CD4-positive, alpha-beta T cell treated with Interleukin-17A for 1 hour (primary cell): ENCODE measurements around the gene PTGDS.

Experiments used
- DNase-seq: peaks from one replicate; pipeline ENCODE4 v3.0.0-alpha.2; 2020

The PTGDS gene

GRCh38 chr9:137011907-137012675 is 34.8 kb downstream of the PTGDS start:
- DNase-seq: no peak

GRCh38 chr9:137012694-137013570 is 35.6 kb downstream of the PTGDS start:
- no peak for DNase-seq

GRCh38 chr9:137013571-137013940 is 36.3 kb downstream of the PTGDS start:
- no peak for DNase-seq

GRCh38 chr9:137014166-137014565 is 36.9 kb downstream of the PTGDS start:
- no peak for DNase-seq

- no peak for DNase-seq
These were observed 37.7 kb downstream of the PTGDS start for GRCh38 chr9:137014776-137015539.

- DNase-seq: no peak
These were observed 38.2 kb downstream of the PTGDS start for GRCh38 chr9:137015540-137015930.

GRCh38 chr9:137015976-137016375 is 38.7 kb downstream of the PTGDS start:
- no peak for DNase-seq

GRCh38 chr9:137016436-137016835 is 39.1 kb downstream of the PTGDS start:
- DNase-seq: no peak

- DNase-seq: no peak
These were observed 39.8 kb downstream of the PTGDS start for GRCh38 chr9:137017071-137017470.

- no peak for DNase-seq
These were observed 40.6 kb downstream of the PTGDS start for GRCh38 chr9:137017791-137018497.

GRCh38 chr9:137018761-137019559 is 41.7 kb downstream of the PTGDS start:
- no peak for DNase-seq

GRCh38 chr9:137019891-137020683 is 42.8 kb downstream of the PTGDS start:
- no peak for DNase-seq

- no peak for DNase-seq
These were observed 43.7 kb downstream of the PTGDS start for GRCh38 chr9:137020771-137021567.

GRCh38 chr9:137021568-137021978 is 44.3 kb downstream of the PTGDS start:
- DNase-seq: no peak

- peak; percentile 78 for DNase-seq
These were observed 44.8 kb downstream of the PTGDS start for GRCh38 chr9:137021979-137022661.

GRCh38 chr9:137022662-137023008 is 45.3 kb downstream of the PTGDS start:
- DNase-seq: no peak

GRCh38 chr9:137023157-137023556 is 45.9 kb downstream of the PTGDS start:
- DNase-seq: no peak

GRCh38 chr9:137023583-137023991 is 46.3 kb downstream of the PTGDS start:
- DNase-seq: no peak

GRCh38 chr9:137025517-137025966 is 48.2 kb downstream of the PTGDS start:
- no peak for DNase-seq
